HG02970 (cell line): Measurements from ENCODE around the gene BICDL2.

Experiments
- ATAC-seq: cut with Tn5 transposase; IDR thresholded peaks from one replicate; pipeline ENCODE4 v1.9.1; 2021; ENCODE audit warnings: mild to moderate bottlenecking, moderate library complexity, moderate number of reproducible peaks; ENCODE audit not compliant: unreplicated experiment, low FRiP score

The BICDL2 gene

DNA sequence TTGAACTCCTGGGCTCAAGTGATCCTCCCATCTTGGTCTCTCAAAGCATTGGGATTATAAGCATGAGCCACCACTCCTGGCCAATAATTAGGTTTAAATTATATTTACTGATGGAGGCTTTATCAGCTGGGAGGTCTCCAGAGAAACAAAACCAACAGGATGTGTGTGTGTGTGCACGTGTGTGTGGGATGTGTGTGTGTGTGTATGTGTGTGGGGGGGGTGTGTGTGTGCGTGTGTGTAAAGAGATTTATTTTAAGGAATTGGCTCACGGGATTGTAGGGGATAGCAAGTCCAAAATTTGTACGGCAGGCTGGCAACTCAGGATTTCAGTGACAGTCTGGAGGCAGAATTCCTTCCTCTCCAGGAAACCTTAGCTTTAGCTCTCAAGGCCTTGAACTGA, 14.3 kb upstream of the BICDL2 start:
- no peak for ATAC-seq

DNA sequence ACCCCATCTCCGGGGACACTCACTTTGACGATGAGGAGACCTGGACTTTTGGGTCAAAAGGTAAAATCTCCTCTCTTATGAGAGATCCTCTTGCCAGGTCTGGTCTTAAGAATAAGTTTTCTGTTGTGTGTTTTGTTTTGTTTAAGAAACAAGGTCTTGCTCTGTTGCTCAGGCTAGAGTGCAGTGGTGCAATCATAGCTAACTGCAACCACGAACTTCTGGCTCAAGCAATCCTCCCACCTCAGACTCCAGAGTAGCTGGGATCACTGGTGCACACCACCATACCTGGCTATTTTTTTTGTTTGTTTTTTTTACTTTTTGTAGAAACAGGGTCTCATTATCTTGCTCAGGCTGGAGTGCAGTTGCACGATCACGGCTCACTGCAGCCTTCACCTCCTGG, 13.7 kb upstream of the BICDL2 start:
- ATAC-seq = no peak

- ATAC-seq = no peak
These were observed 13.3 kb upstream of the BICDL2 start for GRCh38 chr16:3049921-3050481.

DNA sequence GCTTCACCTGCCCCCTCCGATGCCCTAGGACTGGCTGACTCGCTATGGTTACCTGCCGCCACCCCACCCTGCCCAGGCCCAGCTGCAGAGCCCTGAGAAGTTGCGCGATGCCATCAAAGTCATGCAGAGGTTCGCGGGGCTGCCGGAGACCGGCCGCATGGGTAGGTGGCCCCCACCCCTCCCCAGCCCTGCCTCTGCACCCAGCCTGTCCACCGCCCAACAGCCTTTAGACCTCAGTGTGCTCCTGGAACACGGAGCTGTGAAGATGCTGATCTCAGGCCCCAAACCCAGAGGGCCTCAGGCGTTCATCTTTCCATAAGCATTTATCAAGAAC, 10.6 kb upstream of the BICDL2 start:
- ATAC-seq = no peak

- no peak for ATAC-seq
These were observed 10.1 kb upstream of the BICDL2 start for GRCh38 chr16:3046641-3047386.

DNA sequence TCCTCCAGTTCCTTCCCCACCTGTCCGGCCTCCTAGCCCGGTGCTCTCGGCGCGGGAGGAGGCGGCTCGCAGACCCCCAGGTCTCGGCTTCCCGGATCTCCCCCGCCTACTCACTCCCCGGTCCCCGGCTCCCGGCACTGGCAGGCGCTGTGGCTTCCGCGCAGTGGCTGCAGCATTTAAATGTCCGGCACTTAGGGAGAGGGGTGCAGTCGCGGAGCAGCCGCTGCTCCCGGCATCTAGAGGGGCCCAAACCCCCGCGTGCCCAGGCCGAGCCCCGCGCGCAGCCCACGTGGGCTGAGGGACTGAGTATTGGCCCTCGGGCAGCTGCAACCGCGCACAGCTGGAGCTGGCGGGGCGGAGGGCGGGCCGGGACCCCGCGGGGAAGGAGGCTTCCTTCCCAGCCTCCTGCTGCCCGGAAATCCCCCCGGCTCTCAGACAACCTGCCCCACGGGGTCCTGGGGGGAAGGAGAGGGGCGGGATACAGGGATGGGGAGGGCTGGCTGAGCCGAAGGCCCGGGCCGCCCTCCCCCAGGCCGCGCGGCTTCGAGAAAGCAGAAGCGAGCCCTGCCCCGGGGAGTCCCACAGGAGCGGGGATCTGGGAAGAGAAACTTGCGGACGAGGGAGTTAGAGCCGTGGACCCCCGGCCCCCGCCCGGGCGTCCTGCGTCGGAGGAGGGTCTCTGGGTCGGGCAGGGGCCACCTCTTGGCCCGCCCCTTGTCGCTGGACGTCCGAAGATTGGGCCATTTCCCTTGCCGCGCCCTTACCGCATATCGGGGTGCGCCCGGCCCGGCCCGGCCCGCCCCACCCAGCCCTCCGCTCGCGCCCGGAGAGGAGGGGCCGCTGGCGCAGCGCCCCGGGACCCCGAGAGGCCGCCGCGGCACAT, 9.3 kb upstream of the BICDL2 start, which contains the start of gene MMP25:
TSS of gene MMP25 (plus strand) at position 804 of the 883 bp plus-strand sequence. CDS start 357 bp downstream, outside the sequence.
- no peak for ATAC-seq

DNA sequence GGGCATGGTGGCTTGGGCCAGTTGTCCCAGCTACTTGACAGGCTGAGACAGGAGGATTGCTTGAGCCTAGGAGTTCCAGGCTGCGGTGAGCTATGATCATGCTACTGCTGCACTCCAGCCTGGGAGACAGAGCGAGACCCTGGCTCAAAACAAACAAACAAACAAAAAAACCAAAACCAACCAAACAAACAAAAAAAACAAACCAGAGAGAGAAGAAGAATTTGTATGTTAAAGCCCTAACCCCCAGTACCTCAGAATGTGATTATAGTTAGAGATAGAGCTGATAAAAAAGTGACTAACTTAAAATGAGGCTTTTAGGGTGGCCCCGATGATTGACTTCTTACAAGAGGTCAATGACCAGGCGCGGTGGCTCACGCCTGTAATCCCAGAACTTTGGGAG, 8.0 kb upstream of the BICDL2 start:
- ATAC-seq = no peak

GRCh38 chr16:3042376-3042775, 5.6 kb upstream of the BICDL2 start:
- no peak for ATAC-seq

- ATAC-seq = no peak
These were observed 2.2 kb upstream of the BICDL2 start for GRCh38 chr16:3038896-3039295.

- ATAC-seq = no peak
These were observed 1.5 kb upstream of the BICDL2 start for GRCh38 chr16:3038256-3038655.

- ATAC-seq = no peak
These were observed 595 bp downstream of the BICDL2 start for GRCh38 chr16:3035972-3036725.

DNA sequence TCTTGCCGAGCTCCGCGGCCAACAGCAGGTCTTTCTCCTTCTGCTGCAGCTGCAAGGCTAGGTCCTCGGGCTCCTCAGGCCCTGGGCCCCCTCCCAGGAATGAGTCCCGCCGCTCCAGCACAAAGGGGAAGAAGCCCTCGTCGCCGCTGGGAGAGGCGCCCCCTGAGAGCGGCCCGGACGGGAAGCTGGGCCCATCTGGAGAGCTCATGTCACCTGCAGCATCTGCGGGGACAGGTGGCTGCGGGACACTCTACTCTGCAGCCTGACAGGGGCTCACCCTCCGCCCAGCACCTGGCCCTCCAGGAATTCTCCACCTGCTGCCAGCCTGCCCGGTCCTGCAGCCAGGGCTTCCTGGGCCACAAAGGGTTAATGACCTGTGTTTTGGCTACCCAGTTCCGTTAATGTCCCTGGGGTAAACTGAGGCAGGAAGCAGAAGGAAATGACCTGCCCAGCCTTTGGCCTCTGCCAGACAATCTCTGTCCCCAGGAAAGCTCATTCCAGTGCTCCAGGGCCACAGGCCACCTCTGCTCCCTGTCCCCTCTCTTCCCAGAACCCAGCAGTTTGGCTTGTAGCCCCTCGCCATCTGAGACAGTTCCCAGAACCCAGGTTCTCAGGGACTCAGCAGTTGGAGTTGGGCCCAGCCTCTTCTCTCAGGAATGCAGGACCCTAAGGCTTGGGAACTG, 1.3 kb downstream of the BICDL2 start:
- no peak for ATAC-seq

DNA sequence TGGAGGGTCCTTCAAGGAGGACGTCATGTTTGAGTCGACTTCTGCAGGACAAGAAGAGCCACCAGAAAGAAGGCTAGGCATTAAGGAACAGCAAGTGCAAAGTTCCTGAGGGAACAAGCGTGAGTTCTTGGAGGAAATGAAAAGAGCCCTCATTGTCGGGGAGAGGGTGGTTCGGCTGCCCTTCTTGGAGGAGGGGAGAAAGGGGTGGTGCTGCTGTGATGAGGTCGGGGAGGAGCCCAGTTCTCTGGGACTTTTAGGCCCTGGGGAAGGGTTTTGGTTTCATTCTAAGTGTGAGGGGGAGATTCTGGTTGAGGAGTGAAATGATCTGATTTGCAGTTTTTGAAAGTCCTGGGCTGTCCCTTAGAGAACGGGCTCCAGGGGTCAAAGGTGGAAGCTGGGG, 4.1 kb downstream of the BICDL2 start:
- ATAC-seq = no peak

DNA sequence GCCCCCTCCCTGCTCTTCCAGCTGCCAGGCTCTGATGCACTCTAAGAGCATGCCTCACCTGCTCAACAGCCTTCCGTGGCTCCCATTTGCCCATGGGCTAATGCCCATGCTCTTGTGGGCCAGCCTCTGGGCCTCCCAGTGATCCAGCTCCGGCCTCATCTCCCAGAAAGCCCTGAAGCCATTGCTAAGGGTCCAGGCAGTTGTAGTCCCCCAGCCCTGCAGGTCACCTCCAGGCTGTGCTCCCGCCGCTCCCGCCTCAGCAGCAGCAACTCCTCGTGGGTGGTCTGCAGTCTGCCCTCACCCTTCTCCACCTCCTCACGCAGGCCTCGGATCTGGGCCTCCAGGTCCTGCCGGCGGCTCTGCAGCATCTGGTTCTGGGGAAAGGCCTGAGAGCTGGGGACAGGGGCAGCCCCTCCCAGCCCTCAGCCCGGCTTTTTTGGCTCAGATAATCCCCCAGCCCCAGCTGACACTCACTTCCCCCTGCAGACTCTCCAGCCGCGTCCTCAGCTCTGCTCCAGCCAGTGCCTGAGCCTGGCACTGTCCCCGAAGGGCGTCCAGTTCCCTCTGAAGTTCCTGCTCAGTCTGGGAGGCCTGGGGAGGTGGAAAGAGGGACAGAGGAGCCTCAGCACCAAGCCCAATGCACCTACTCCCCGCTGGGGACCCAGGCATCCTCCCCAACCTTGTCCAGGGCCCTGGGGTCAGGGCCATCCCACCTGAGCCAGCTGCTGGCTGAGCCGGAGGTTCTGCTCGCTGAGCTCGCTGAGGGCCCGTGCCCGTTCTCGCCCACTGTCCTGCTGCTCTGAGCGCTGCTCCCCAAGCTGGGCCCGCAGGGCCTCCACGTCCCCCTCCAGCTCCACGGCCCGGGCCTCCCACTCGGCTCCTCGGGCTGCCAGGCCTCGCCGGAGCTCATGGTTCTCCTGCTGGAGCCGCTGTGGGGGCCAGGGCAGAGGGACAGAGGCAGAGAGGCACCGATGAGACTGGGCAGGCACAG, 6.2 kb downstream of the BICDL2 start:
- ATAC-seq = no peak

DNA sequence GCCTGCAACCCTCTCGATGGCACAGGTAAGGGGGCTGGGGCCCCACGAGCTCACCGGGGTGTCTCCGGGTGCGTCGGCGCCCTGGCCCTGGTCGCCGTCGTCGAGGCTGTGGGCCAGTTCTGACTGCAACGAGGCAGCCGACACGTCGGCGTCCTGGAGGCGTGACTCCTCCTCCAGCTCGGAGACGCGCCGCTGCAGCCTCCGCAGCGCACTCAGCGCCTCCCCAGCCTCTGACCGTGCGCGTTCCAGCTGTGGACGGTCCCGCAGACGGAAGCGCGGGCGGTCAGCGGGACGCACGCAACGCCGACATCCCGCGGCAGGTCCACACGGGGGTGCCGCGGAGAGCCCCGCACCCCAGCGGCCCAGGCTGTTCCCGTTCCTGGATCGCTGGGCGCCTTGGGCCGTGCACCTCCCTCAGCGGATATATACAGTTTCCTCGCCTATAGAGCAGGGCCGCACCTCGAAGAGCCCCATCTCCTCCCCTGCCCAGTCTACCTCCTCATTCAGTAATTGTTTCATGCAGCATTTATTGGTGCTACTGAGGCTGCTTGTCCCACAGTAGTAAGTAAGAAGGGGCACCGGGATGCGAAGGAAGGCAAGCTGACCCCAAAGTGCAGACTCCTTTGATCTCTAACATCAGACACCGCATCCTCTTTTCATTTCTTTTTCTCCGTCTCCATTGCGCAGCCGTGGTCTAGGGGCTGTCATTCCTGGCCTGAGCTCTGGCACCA, 7.1 kb downstream of the BICDL2 start:
- no peak for ATAC-seq

DNA sequence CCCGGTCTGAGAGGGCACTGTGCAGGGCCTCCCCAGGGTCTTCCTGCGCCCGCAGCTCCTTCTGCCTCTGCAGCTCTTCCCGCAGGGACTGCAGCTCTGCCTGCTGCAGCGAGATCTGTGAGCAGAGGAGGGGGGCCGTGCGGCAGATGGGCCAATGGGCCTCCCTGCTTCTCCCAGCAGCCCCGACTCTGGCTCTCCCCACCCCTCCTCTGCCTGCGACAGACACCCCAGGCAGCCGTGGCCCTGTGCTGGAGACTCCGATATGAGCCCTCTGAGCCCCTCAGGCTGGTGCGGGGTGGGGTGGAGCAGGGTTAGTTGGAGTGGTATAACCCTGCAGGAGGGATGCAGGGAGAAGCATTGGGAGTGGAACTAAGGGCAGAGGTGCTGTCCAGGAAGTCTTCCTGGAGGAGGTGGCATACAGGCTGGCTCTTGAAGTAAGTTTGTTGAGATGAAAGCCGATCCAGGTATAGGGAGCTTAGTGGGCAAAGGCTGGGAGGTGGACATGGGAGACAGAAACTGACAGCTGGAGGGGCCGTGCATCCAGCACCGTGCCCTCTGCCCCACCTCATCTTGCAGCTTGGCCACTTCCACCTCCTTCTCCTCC, 7.9 kb downstream of the BICDL2 start:
- ATAC-seq = no peak

- no peak for ATAC-seq
These were observed 8.6 kb downstream of the BICDL2 start for GRCh38 chr16:3027983-3028715.
